ENCODE results near the gene GALNS.

The GALNS gene

DNA sequence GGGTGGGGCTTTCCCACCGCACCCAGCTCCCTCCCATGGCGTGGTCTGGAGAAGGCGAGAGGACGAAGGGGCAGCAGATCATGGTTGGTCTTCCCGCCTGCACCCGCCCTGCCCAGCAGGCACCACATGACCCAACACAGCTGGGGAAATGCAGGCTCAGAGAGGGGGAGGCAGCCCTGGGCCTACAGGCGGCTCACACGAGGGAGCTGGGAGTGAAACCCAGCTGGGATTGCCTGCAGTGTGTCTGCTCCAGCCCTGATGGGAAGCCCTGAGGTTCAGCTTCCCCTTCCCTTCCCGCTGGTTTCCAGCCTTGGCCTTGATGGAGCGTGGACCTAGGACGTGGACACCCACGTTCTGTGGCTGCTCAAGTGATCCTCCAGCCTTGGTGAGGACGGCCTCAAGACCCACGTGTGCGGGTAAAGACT is 29.7 kb upstream of the GALNS start:
- no peak for ATAC-seq
- TF ChIP-seq GLIS3 (CRISPR knock-in tag; IDR thresholded peaks at IDR 0.05) (no peak), ISL1 (CRISPR knock-in tag; IDR thresholded peaks at IDR 0.05) (no peak), CSDC2 (CRISPR knock-in tag; IDR thresholded peaks at IDR 0.05) (no peak), SNAI2 (CRISPR knock-in tag; IDR thresholded peaks at IDR 0.05) (no peak), RARB (CRISPR knock-in tag; IDR thresholded peaks at IDR 0.05) (no peak), ZNF565 (CRISPR knock-in tag; conservative IDR thresholded peaks at IDR 0.05; ENCODE audit: low read depth) (no peak)
- TF ChIP-seq, protein P1, sequence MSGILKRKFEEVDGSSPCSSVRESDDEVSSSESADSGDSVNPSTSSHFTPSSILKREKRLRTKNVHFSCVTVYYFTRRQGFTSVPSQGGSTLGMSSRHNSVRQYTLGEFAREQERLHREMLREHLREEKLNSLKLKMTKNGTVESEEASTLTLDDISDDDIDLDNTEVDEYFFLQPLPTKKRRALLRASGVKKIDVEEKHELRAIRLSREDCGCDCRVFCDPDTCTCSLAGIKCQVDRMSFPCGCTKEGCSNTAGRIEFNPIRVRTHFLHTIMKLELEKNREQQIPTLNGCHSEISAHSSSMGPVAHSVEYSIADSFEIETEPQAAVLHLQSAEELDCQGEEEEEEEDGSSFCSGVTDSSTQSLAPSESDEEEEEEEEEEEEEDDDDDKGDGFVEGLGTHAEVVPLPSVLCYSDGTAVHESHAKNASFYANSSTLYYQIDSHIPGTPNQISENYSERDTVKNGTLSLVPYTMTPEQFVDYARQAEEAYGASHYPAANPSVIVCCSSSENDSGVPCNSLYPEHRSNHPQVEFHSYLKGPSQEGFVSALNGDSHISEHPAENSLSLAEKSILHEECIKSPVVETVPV (CRISPR knock-in tag; IDR thresholded peaks at IDR 0.05): no peak

DNA sequence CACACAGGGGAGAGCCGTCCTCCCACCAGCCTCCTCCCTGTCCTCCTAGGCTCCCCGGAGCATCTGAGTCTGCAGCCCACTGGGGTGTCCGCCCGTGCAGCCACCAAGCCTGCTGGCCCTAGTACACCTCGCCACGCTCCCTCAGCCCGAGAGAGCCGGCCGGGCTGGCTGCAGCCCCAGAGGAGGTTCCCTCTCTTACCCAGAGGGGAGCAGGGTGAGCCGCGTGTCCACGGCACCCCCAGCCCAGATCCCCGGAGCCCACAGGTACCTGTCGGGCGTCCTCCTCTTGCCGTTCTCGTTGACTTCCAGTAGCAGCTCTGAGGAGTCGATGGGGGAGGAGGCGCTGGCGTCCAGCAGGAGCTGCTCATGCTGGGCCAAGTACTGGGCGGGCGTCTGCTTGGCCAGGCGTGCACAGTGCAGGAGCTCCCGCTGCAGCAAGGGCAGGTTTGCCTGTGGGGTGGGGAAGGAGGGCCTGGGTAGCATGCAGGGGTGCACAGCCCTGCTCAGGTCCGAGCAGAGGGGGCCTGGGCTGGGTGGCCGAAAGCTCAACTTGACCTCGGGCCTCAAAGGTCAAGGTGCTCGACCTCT is 29.0 kb upstream of the GALNS start:
- ATAC-seq: no peak
- TF ChIP-seq ZNF565 (CRISPR knock-in tag; conservative IDR thresholded peaks at IDR 0.05; ENCODE audit: low read depth): no peak
- TF ChIP-seq CSDC2 (CRISPR knock-in tag; IDR thresholded peaks at IDR 0.05): no peak
- no peak for TF ChIP-seq RARB (CRISPR knock-in tag; IDR thresholded peaks at IDR 0.05)
- TF ChIP-seq ESRRG (CRISPR knock-in tag; IDR thresholded peaks at IDR 0.05): no peak
- no peak for TF ChIP-seq TOX (CRISPR knock-in tag; IDR thresholded peaks at IDR 0.05; ENCODE audit: borderline replicate concordance)
- no peak for TF ChIP-seq ZC3H10 (CRISPR knock-in tag; IDR thresholded peaks at IDR 0.05)

DNA sequence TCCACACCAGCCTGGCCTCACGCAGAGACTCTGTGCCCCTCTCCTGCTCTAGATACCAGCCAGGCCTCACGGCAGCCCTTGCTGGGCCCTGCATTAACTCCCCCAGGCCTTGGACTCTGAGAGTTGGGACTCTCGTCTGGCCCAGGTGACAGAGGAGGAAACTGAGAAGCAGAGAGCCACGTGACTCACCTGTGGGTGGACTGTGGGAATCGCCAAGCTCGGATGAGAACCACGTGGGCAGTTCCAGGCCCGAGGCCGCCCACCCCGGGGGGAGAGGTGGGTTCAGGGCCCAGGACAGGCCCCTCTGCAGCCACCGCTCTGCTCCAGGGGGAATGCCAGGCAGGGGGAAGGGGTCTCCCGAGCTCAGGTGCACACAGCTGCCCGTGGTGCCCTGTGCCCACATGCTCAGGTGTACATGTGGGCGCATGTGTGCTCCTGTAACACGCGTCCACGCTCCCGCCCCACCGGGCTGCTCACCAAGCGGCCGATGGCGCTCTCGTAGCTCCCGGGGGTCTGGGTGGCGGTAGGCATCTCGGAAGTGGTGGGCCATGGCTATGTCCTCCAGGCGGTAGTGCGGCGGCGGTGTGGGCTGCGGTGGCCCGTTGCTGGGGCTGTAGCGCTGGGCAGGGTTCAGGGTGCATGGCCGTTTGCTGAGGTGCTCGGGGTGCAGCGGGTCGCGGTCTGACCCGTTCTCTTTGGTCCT is 28.0 kb upstream of the GALNS start:
- ATAC-seq: no peak
- TF ChIP-seq BACH2 (CRISPR knock-in tag; IDR thresholded peaks at IDR 0.05; ENCODE audit: borderline replicate concordance) (no peak), ZFP30 (CRISPR knock-in tag; IDR thresholded peaks at IDR 0.05) (no peak), PPARA (CRISPR knock-in tag; IDR thresholded peaks at IDR 0.05; ENCODE audit: borderline replicate concordance) (no peak), CSDC2 (CRISPR knock-in tag; IDR thresholded peaks at IDR 0.05) (no peak), ZNF8 (CRISPR knock-in tag; IDR thresholded peaks at IDR 0.05) (no peak), ISL1 (CRISPR knock-in tag; IDR thresholded peaks at IDR 0.05) (no peak), TCF4 (CRISPR knock-in tag; IDR thresholded peaks at IDR 0.05; ENCODE audit: borderline replicate concordance) (no peak), ZFP3 (CRISPR knock-in tag; IDR thresholded peaks at IDR 0.05) (no peak)
- TF ChIP-seq, protein P2, sequence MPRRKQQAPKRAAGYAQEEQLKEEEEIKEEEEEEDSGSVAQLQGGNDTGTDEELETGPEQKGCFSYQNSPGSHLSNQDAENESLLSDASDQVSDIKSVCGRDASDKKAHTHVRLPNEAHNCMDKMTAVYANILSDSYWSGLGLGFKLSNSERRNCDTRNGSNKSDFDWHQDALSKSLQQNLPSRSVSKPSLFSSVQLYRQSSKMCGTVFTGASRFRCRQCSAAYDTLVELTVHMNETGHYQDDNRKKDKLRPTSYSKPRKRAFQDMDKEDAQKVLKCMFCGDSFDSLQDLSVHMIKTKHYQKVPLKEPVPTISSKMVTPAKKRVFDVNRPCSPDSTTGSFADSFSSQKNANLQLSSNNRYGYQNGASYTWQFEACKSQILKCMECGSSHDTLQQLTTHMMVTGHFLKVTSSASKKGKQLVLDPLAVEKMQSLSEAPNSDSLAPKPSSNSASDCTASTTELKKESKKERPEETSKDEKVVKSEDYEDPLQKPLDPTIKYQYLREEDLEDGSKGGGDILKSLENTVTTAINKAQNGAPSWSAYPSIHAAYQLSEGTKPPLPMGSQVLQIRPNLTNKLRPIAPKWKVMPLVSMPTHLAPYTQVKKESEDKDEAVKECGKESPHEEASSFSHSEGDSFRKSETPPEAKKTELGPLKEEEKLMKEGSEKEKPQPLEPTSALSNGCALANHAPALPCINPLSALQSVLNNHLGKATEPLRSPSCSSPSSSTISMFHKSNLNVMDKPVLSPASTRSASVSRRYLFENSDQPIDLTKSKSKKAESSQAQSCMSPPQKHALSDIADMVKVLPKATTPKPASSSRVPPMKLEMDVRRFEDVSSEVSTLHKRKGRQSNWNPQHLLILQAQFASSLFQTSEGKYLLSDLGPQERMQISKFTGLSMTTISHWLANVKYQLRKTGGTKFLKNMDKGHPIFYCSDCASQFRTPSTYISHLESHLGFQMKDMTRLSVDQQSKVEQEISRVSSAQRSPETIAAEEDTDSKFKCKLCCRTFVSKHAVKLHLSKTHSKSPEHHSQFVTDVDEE (CRISPR knock-in tag; IDR thresholded peaks at IDR 0.05): no peak
- TF ChIP-seq, protein P3, sequence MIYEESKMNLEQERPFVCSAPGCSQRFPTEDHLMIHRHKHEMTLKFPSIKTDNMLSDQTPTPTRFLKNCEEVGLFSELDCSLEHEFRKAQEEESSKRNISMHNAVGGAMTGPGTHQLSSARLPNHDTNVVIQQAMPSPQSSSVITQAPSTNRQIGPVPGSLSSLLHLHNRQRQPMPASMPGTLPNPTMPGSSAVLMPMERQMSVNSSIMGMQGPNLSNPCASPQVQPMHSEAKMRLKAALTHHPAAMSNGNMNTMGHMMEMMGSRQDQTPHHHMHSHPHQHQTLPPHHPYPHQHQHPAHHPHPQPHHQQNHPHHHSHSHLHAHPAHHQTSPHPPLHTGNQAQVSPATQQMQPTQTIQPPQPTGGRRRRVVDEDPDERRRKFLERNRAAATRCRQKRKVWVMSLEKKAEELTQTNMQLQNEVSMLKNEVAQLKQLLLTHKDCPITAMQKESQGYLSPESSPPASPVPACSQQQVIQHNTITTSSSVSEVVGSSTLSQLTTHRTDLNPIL (CRISPR knock-in tag; IDR thresholded peaks at IDR 0.05; ENCODE audit: low read depth): no peak

DNA sequence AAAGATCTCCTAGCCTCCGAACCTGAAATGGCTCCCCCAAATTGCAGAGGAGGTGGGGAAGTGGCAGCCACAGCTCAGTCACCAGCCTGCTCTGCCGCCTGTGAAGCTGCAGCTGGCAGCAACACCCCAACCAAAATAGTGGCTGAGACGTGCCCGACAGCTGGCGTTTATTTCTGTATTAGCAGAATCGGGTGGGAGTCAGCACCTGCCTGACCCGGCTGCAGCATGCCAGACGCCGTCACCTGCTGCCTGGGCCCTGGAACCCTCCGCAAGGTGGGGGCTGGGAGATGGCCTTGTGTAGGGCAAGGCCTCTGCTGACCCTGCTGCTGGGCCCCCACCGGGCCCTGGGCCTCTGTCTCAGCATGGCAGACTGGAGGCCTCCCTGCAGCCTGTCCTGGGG is 27.2 kb upstream of the GALNS start:
- ATAC-seq: no peak
- TF ChIP-seq, protein P1 (CRISPR knock-in tag; IDR thresholded peaks at IDR 0.05): no peak
- TF ChIP-seq ZFP3 (CRISPR knock-in tag; IDR thresholded peaks at IDR 0.05): no peak
- TF ChIP-seq ZFP30 (CRISPR knock-in tag; IDR thresholded peaks at IDR 0.05): no peak
- TF ChIP-seq ZC3H10 (CRISPR knock-in tag; IDR thresholded peaks at IDR 0.05): no peak
- TF ChIP-seq TCF4 (CRISPR knock-in tag; IDR thresholded peaks at IDR 0.05; ENCODE audit: borderline replicate concordance): no peak
- no peak for TF ChIP-seq OSR1 (CRISPR knock-in tag; IDR thresholded peaks at IDR 0.05)
- TF ChIP-seq, protein P3 (CRISPR knock-in tag; IDR thresholded peaks at IDR 0.05; ENCODE audit: low read depth): no peak
- TF ChIP-seq BACH2 (CRISPR knock-in tag; IDR thresholded peaks at IDR 0.05; ENCODE audit: borderline replicate concordance): no peak

Data from SK-N-SH treated with all-trans-retinoic acid at 6 μM for 48 hours (cell line).